SU-DHL-6 (cell line): ENCODE measurements around the gene RAB31.

Source experiments
- H2AFZ ChIP-seq: fragments of 200-600 bp; sonication (generic); 2 replicates; pipeline ENCODE4 v1.6.1; 2014; ENCODE audit warnings: low read depth, mild to moderate bottlenecking, moderate library complexity, mixed read lengths, antibody characterized with exemption, low read length; ENCODE audit not compliant: severe bottlenecking
- H3F3A ChIP-seq: fragments of 200-600 bp; shearing (Covaris generic); 2 replicates; pipeline ENCODE4 v1.6.0; 2016; ENCODE audit warnings: antibody characterized with exemption, mild to moderate bottlenecking; ENCODE audit not compliant: insufficient read depth
- H3K27ac ChIP-seq: fragments of 200-600 bp; sonication (generic); 2 replicates; pipeline ENCODE4 v1.5.1; 2016; ENCODE audit warnings: low read depth, mild to moderate bottlenecking, low read length, moderate library complexity, mixed read lengths
- H3K27me3 ChIP-seq: fragments of 200-600 bp; sonication (generic), shearing (Covaris generic); 2 replicates; pipeline ENCODE4 v1.6.0; 2014; ENCODE audit warnings: mild to moderate bottlenecking, low read length
- H3K36me3 ChIP-seq: fragments of 200-600 bp; sonication (generic); 2 replicates; pipeline ENCODE4 v1.6.1; 2014; ENCODE audit warnings: mild to moderate bottlenecking, low read length, mixed read lengths
- H3K4me2 ChIP-seq: fragments of 300-600, 200-600 bp; shearing (Covaris generic), sonication (generic); 2 replicates; pipeline ENCODE4 v1.6.0; 2014; ENCODE audit warnings: low read length, low read depth, mild to moderate bottlenecking; ENCODE audit not compliant: poor library complexity, severe bottlenecking
- H3K4me3 ChIP-seq: fragments of 200-600 bp; sonication (generic); 2 replicates; pipeline ENCODE4 v1.5.1; 2014; ENCODE audit warnings: antibody characterized with exemption, low read length, mild to moderate bottlenecking, mixed read lengths; ENCODE audit not compliant: insufficient read depth, poor library complexity, severe bottlenecking
- H3K79me2 ChIP-seq: fragments of 200-600 bp; sonication (generic); 2 replicates; pipeline ENCODE4 v1.6.1; 2014; ENCODE audit warnings: mild to moderate bottlenecking, low read length, moderate library complexity; ENCODE audit not compliant: insufficient read depth
- H3K9ac ChIP-seq: fragments of 200-600 bp; sonication (generic); 2 replicates; pipeline ENCODE4 v1.7.0; 2014; ENCODE audit warnings: mild to moderate bottlenecking, low read length
- H3K9me2 ChIP-seq: fragments of 200-600 bp; sonication (generic); replicated peaks from 2 replicates; pipeline ENCODE4 v1.6.1; 2014; ENCODE audit warnings: low read length; ENCODE audit not compliant: insufficient read depth
- H3K9me3 ChIP-seq: fragments of 200-600 bp; sonication (generic); 2 replicates; pipeline ENCODE4 v1.6.1; 2014; ENCODE audit warnings: low read length, mixed read lengths; ENCODE audit not compliant: insufficient read depth
- H4K20me1 ChIP-seq: fragments of 200-600 bp; sonication (generic); 2 replicates; pipeline ENCODE4 v1.6.1; 2014; ENCODE audit warnings: low read depth, mild to moderate bottlenecking, antibody characterized with exemption, low read length, moderate library complexity, mixed read lengths
- CTCF ChIP-seq: fragments of 200-600 bp; sonication (generic); IDR thresholded peaks from one replicate; pipeline ENCODE4 v1.5.1; 2017; ENCODE audit warnings: antibody characterized with exemption, mild to moderate bottlenecking, low read length, moderate library complexity; ENCODE audit not compliant: insufficient read depth, poor library complexity, severe bottlenecking
- EZH2phosphoT487 ChIP-seq: fragments of 200-600 bp; sonication (generic), shearing (Covaris generic); conservative IDR thresholded peaks from 2 replicates; pipeline ENCODE4 v1.6.1; 2018; ENCODE audit warnings: mild to moderate bottlenecking, antibody characterized with exemption, low read length, moderate library complexity, mixed read lengths

The RAB31 gene

GRCh38 chr18:9750112-9750511 is 42.0 kb downstream of the RAB31 start:
- H3K27ac ChIP-seq = no peak overlapping the region
- TF ChIP-seq CTCF (no peak), EZH2phosphoT487 (no peak)

GRCh38 chr18:9750606-9751304 is 42.7 kb downstream of the RAB31 start:
- Histone ChIP-seq H3F3A (no peaks in the 10 kb centered on the region), H2AFZ (no peak overlapping the region), H3K4me3 (no peak overlapping the region), H3K36me3 (no peaks in the 10 kb centered on the region), H3K27ac (no peak overlapping the region), H3K27me3 (no peaks in the 10 kb centered on the region), H3K9me3 (no peaks in the 10 kb centered on the region), H3K79me2 (no peaks in the 10 kb centered on the region), H3K9ac (no peak overlapping the region), H3K9me2 (no peaks in the 10 kb centered on the region), H4K20me1 (no peaks in the 10 kb centered on the region), H3K4me2 (no peak overlapping the region)
- TF ChIP-seq CTCF (no peak), EZH2phosphoT487 (no peak)

More at GRCh38 chr18:9750112-9750511, 42.0 kb downstream of the RAB31 start:
- H3K36me3 ChIP-seq = no peaks in the 10 kb centered on the region
- H3K4me3 ChIP-seq = no peak overlapping the region
- H3K9me2 ChIP-seq = no peaks in the 10 kb centered on the region
- no peak overlapping the region for H3K4me2 ChIP-seq
- H4K20me1 ChIP-seq = no peaks in the 10 kb centered on the region
- no peaks in the 10 kb centered on the region for H3K9me3 ChIP-seq
- no peaks in the 10 kb centered on the region for H3K27me3 ChIP-seq
- H3F3A ChIP-seq = no peaks in the 10 kb centered on the region
- no peak overlapping the region for H3K9ac ChIP-seq
- H2AFZ ChIP-seq = no peak overlapping the region
- H3K79me2 ChIP-seq = no peaks in the 10 kb centered on the region

GRCh38 chr18:9751371-9752031 is 43.4 kb downstream of the RAB31 start:
- H3K27ac ChIP-seq = no peak overlapping the region
- no peak overlapping the region for H3K4me2 ChIP-seq

More at GRCh38 chr18:9751371-9752031, 43.4 kb downstream of the RAB31 start:
- Histone ChIP-seq H3K9me2 (no peaks in the 10 kb centered on the region), H3K79me2 (no peaks in the 10 kb centered on the region), H4K20me1 (no peaks in the 10 kb centered on the region), H3K9ac (no peak overlapping the region), H3K4me3 (no peak overlapping the region), H2AFZ (no peak overlapping the region), H3K36me3 (no peaks in the 10 kb centered on the region), H3F3A (no peaks in the 10 kb centered on the region), H3K9me3 (no peaks in the 10 kb centered on the region), H3K27me3 (no peaks in the 10 kb centered on the region)
- TF ChIP-seq EZH2phosphoT487 = no peak
- TF ChIP-seq CTCF = no peak
